HCT116 (cell line): ENCODE data around the gene RPL7L1. TPM values are rescaled to one million over a fixed set of nuclear protein-coding genes. Genes with fewer than 3 reads are reported as not detected.

Experiments
- ATAC-seq: fragments of 200-7000 bp; cut with Tn5 transposase; 2 replicates; pipeline ENCODE4 v1.9.1; 2020; ENCODE audit warnings: mild to moderate bottlenecking, moderate library complexity
- BruUV-seq: library from RNA; stranded (reverse); fragments of 400-500 nt; replicated peaks from 2 replicates; lab custom pipeline; 2021; lab: Mats Ljungman, UMichigan
- CTCF ChIA-PET: fragments of 300-600 bp; sonication (Branson Sonifier 250); formaldehyde crosslinking; loops from one replicate; lab custom pipeline; 2021; ENCODE audit warnings: antibody characterized with exemption; lab: Charles Lee
- POLR2A ChIA-PET: fragments of 300-600, 350-600 bp; sonication (Branson Sonifier 250); formaldehyde crosslinking; loops from one replicate; lab custom pipeline; 2021; ENCODE audit warnings: antibody characterized with exemption; lab: Charles Lee
- RAD21 ChIA-PET, 2 experiments: fragments of 300-600 bp; sonication (Branson Sonifier 250); formaldehyde crosslinking; loops; one replicate each; lab custom pipeline; 2023; ENCODE audit warnings: low total read pairs in 2 of 2; ENCODE audit not compliant: uncharacterized antibody in 2 of 2, unreplicated experiment in 2 of 2, low non-redundant PET in 1 of 2; lab: Charles Lee
- DNase-seq: peaks from one replicate; pipeline ENCODE4 v3.0.0-alpha.2; 2010; ENCODE audit warnings: low read depth, low spot score
- H2AFZ ChIP-seq: fragments of 200-600 bp; shearing (Covaris generic), sonication (generic); 2 replicates; pipeline ENCODE4 v1.6.1; 2017; ENCODE audit warnings: low read depth, mixed run types, mixed read lengths, antibody characterized with exemption, low read length; ENCODE audit not compliant: poor library complexity, severe bottlenecking
- H3K27ac ChIP-seq: 2 replicates; pipeline ENCODE4 v1.5.1; 2012; ENCODE audit warnings: low read depth, low read length
- H3K27me3 ChIP-seq: fragments of 200-600 bp; sonication (generic); 2 replicates; pipeline ENCODE4 v1.6.1; 2016; ENCODE audit warnings: mixed run types, low read length, mixed read lengths; ENCODE audit not compliant: insufficient read depth
- H3K36me3 ChIP-seq, 2 experiments: fragments of 200-500 bp in 1 of 2; fragments of 200-600 bp in 1 of 2; sonication (Bioruptor generic) in 1 of 2; sonication (generic) in 1 of 2; 2 replicates each; pipeline versions ENCODE4 v1.5.1 to v1.6.1; 2014 to 2016; ENCODE audit warnings: low read length in 2 of 2, inconsistent platforms in 1 of 2, mixed read lengths in 1 of 2, mixed run types in 1 of 2; ENCODE audit not compliant: insufficient read depth in 2 of 2, control insufficient read depth in 1 of 2
- H3K4me1 ChIP-seq, 2 experiments: fragments of 200-600 bp in 1 of 2; sonication (generic) in 1 of 2; 2 replicates each; pipeline versions ENCODE4 v1.5.1 to v1.6.1; 2012 to 2017; ENCODE audit warnings: low read length in 2 of 2, inconsistent platforms in 1 of 2, mild to moderate bottlenecking in 1 of 2, mixed read lengths in 1 of 2, mixed run types in 1 of 2, moderate library complexity in 1 of 2; ENCODE audit not compliant: insufficient read depth in 2 of 2, control insufficient read depth in 1 of 2
- H3K4me2 ChIP-seq: fragments of 200-600 bp; sonication (generic); 2 replicates; pipeline ENCODE4 v1.6.1; 2017; ENCODE audit warnings: mixed run types, low read length, mixed read lengths
- H3K4me3 ChIP-seq, 2 experiments: fragments of 200-600 bp in 1 of 2; sonication (generic) in 1 of 2; replicated peaks in 1 of 2; 2 replicates each; pipeline ENCODE4 v1.5.1; 2011 to 2016; ENCODE audit warnings: low read length in 2 of 2, control low read depth in 1 of 2, low read depth in 1 of 2, mild to moderate bottlenecking in 1 of 2, mixed read lengths in 1 of 2, mixed run types in 1 of 2
- H3K79me2 ChIP-seq: fragments of 200-600 bp; sonication (generic); 2 replicates; pipeline ENCODE4 v1.6.1; 2017; ENCODE audit warnings: mild to moderate bottlenecking, mixed run types, low read length, moderate library complexity, mixed read lengths; ENCODE audit not compliant: insufficient read depth
- H3K9ac ChIP-seq: fragments of 200-600 bp; sonication (generic); 2 replicates; pipeline ENCODE4 v1.6.1; 2016; ENCODE audit warnings: low read length, mixed read lengths
- H3K9me2 ChIP-seq: fragments of 200-600 bp; sonication (generic), shearing (Covaris generic); 2 replicates; pipeline ENCODE4 v1.6.1; 2017; ENCODE audit warnings: mixed run types, mild to moderate bottlenecking, moderate library complexity; ENCODE audit not compliant: insufficient read depth
- H3K9me3 ChIP-seq, 2 experiments: fragments of 200-500 bp in 1 of 2; fragments of 200-600 bp in 1 of 2; sonication (Bioruptor generic) in 1 of 2; sonication (generic) in 1 of 2; 2 replicates each; pipeline ENCODE4 v1.6.1; 2014 to 2017; ENCODE audit warnings: low read length in 2 of 2, mixed read lengths in 2 of 2, inconsistent platforms in 1 of 2, low read depth in 1 of 2, mild to moderate bottlenecking in 1 of 2, mixed run types in 1 of 2, moderate library complexity in 1 of 2; ENCODE audit not compliant: control insufficient read depth in 1 of 2, insufficient read depth in 1 of 2
- H4K20me1 ChIP-seq: fragments of 200-600 bp; sonication (generic), shearing (Covaris generic); 2 replicates; pipeline ENCODE4 v1.6.1; 2017; ENCODE audit warnings: mixed run types, mild to moderate bottlenecking, moderate library complexity; ENCODE audit not compliant: insufficient read depth
- FOSL1 ChIP-seq: IDR thresholded peaks from 2 replicates; pipeline ENCODE4 v1.6.1; 2012; ENCODE audit warnings: low read depth
- JUND ChIP-seq: IDR thresholded peaks from 2 replicates; pipeline ENCODE4 v1.6.1; 2012
- SRF ChIP-seq: IDR thresholded peaks from 2 replicates; pipeline ENCODE4 v1.6.1; 2012; ENCODE audit warnings: low read depth
- YY1 ChIP-seq: IDR thresholded peaks from 2 replicates; pipeline ENCODE4 v1.6.1; 2011; ENCODE audit warnings: low read length, low read depth, moderate library complexity, mild to moderate bottlenecking; ENCODE audit not compliant: insufficient replicate concordance; ENCODE audit errors: extremely low read depth
- ZNF274 ChIP-seq: fragments of 200-500 bp; sonication (Bioruptor generic); IDR thresholded peaks from 2 replicates; pipeline ENCODE4 v1.6.1; 2014; ENCODE audit warnings: mild to moderate bottlenecking, low read depth, low read length, inconsistent platforms
- intact Hi-C: fragments of 100-400 bp; cut with micrococcal nuclease; formaldehyde crosslinking; loops from 2 replicates; pipeline ENCODE4 v1.10.0; 2022
- total RNA-seq: library from RNA; stranded (reverse); gene quantifications from one replicate; pipeline ENCODE4 v1.2.1, GENCODE V29; 2021; ENCODE audit not compliant: unreplicated experiment
- TF ChIP-seq, protein P1 (sequence below): IDR thresholded peaks from 2 replicates; pipeline ENCODE4 v1.6.1; 2012
- TF ChIP-seq, protein P2 (sequence below), 3 experiments: fragments of 200-600 bp in 1 of 3; sonication (generic) in 1 of 3; IDR thresholded peaks in 2 of 3; conservative IDR thresholded peaks in 1 of 3; 2 replicates each; pipeline ENCODE4 v1.5.1; 2012 to 2017; ENCODE audit warnings: low read depth in 2 of 3, low read length in 2 of 3, antibody characterized with exemption in 1 of 3, borderline replicate concordance in 1 of 3, control low read depth in 1 of 3, mild to moderate bottlenecking in 1 of 3, mixed read lengths in 1 of 3, mixed run types in 1 of 3, moderate library complexity in 1 of 3; ENCODE audit not compliant: insufficient read depth in 1 of 3
- TF ChIP-seq, protein P3 (sequence below): IDR thresholded peaks from 2 replicates; pipeline ENCODE4 v1.6.1; 2011; ENCODE audit warnings: mild to moderate bottlenecking, low read length, moderate library complexity; ENCODE audit not compliant: insufficient replicate concordance; ENCODE audit errors: extremely low read depth

RPL7L1 gene
- total RNA-seq, 1 experiment from 2014 or later = 125 TPM

DNA sequence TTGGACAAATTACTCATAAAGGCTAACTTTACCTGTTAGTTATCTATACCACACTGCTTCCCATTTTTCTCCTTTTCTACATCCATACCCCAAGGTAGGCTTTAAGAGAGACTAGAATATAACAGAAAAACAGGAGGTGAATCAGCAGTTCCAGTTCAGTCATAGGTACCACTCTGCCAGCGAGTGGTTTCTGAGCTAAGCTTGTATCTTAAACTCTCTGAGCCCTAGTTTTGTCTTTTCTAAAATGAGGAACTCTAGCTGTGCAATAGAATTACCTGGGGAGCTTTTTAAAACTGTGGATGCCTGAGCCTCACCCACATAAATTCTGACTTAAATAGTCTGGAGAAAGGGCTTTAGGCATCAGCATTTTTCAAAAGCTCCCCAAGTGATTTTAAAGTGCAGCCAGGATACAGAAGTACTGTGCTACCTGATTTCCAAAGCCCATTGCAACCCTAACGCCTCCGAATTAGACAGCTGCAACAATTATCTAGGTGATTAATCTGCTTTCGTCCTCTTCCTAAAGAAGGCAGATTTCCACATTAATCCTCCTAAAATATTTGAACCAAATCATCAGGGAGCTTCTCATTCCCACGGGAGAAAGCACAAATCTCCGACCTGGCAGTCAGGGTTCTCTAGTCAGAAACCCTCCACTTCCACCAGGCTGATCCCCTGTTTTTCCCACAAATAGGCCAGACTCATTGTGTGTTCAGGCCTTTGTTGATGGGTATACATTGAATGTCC, 37.4 kb upstream of the RPL7L1 start:
- Histone ChIP-seq H3K27me3 (no peaks in the 10 kb centered on the region), H3K4me3 (no peak overlapping the region), H3K9me3 (no peaks in the 10 kb centered on the region), H3K36me3 (no peaks in the 10 kb centered on the region), H3K27ac (no peak overlapping the region), H2AFZ (no peak overlapping the region), H3K4me1 (no peaks in the 10 kb centered on the region), H3K79me2 (0 out of 2 replicates have a peak, but pooled peaks cover 2% of the 10 kb centered on the region), H3K9me2 (no peaks in the 10 kb centered on the region), H3K9ac (no peak overlapping the region), H4K20me1 (no peaks in the 10 kb centered on the region), H3K4me2 (no peak overlapping the region)
- ChIA-PET POLR2A (no interaction called here), RAD21 (no interaction called here), CTCF (no interaction called here)
- DNase-seq = no peak
- no TSS peak for BruUV-seq
- no peak for ATAC-seq
- intact Hi-C loops = no loop called here
- TF ChIP-seq, protein P1, sequence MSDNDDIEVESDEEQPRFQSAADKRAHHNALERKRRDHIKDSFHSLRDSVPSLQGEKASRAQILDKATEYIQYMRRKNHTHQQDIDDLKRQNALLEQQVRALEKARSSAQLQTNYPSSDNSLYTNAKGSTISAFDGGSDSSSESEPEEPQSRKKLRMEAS = no peak
- TF ChIP-seq, protein P2, sequence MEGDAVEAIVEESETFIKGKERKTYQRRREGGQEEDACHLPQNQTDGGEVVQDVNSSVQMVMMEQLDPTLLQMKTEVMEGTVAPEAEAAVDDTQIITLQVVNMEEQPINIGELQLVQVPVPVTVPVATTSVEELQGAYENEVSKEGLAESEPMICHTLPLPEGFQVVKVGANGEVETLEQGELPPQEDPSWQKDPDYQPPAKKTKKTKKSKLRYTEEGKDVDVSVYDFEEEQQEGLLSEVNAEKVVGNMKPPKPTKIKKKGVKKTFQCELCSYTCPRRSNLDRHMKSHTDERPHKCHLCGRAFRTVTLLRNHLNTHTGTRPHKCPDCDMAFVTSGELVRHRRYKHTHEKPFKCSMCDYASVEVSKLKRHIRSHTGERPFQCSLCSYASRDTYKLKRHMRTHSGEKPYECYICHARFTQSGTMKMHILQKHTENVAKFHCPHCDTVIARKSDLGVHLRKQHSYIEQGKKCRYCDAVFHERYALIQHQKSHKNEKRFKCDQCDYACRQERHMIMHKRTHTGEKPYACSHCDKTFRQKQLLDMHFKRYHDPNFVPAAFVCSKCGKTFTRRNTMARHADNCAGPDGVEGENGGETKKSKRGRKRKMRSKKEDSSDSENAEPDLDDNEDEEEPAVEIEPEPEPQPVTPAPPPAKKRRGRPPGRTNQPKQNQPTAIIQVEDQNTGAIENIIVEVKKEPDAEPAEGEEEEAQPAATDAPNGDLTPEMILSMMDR (IDR thresholded peaks at IDR 0.05 in 2 of 3, conservative IDR thresholded peaks at IDR 0.05 in 1 of 3; ENCODE audit: borderline replicate concordance in 1 of 3, insufficient read depth in 1 of 3, low read depth in 2 of 3, low read length in 2 of 3) = no peak
- TF ChIP-seq FOSL1 (no peak), YY1 (no peak), SRF (no peak), ZNF274 (no peak), JUND (no peak)
- TF ChIP-seq, protein P3, sequence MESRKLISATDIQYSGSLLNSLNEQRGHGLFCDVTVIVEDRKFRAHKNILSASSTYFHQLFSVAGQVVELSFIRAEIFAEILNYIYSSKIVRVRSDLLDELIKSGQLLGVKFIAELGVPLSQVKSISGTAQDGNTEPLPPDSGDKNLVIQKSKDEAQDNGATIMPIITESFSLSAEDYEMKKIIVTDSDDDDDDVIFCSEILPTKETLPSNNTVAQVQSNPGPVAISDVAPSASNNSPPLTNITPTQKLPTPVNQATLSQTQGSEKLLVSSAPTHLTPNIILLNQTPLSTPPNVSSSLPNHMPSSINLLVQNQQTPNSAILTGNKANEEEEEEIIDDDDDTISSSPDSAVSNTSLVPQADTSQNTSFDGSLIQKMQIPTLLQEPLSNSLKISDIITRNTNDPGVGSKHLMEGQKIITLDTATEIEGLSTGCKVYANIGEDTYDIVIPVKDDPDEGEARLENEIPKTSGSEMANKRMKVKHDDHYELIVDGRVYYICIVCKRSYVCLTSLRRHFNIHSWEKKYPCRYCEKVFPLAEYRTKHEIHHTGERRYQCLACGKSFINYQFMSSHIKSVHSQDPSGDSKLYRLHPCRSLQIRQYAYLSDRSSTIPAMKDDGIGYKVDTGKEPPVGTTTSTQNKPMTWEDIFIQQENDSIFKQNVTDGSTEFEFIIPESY = no peak
